ENCODE measurements around the gene POU2F2.
"Not testable (repeated sequence)": the region's sequence is repeated elsewhere in the genome, so short reads cannot be mapped to it uniquely, and the experiment has no call there.

The POU2F2 gene

DNA sequence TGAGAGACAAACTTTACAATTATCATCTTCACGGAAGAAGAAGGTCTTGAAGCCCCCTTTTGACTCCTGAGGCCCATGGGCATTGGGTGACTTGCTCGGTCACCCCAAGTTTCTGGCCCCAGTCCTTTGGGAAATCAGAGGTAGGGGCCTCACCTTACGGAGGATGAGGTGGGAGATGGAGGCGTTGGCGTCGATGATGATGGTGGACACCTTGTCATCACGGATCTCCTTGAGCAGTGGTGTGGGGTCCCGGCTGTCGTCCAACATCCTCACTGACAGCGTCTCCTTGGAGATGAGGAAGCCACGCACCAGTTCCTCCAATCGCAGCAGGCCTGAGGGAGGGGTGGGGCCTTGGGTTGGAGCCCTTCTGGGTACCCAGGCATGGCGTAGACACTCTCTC, 73.0 kb downstream of the POU2F2 start:
- DNase-seq (ENCODE audit: low read depth), result no peak

DNA sequence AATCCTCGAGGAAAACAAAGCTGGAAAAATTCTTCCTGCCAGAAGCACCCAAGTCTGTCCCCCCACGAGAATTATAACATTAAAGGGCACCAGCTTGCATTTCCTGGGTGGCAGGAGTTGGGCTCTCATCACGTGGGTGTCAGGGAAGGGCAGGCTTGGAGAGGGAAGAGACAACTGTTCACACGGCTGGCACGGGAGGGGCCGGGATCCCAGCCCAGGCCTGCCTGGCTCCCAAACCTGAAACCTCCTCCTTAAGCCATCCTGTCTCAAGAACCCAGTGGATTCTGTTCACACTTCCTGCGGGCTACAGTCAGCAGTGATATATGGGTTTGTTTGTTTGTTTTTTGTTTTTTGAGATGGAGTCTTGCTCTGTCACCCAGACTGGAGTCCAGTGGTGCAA, 74.4 kb downstream of the POU2F2 start:
- no peak for DNase-seq (ENCODE audit: low read depth)

DNA sequence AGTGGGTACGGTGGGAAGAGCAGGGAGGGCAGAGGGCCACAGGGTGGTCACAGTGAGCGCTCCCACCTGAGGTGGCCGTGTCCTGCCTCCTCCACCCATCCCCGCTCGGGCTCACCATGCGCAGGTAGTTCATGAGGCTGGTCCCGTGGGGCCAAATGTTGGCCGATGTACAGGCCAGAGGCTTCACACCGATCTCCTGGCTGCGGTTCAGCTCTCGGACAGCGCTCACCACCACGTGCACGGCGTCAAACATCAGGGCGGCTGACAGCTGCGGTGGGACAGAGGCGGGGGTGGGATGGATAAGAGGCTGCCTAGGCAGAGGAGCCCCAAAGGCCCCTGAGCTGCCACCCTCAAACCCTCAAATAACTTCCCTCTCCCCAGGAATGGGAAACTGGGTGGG, 78.0 kb downstream of the POU2F2 start:
- DNase-seq (ENCODE audit: low read depth), result no peak

DNA sequence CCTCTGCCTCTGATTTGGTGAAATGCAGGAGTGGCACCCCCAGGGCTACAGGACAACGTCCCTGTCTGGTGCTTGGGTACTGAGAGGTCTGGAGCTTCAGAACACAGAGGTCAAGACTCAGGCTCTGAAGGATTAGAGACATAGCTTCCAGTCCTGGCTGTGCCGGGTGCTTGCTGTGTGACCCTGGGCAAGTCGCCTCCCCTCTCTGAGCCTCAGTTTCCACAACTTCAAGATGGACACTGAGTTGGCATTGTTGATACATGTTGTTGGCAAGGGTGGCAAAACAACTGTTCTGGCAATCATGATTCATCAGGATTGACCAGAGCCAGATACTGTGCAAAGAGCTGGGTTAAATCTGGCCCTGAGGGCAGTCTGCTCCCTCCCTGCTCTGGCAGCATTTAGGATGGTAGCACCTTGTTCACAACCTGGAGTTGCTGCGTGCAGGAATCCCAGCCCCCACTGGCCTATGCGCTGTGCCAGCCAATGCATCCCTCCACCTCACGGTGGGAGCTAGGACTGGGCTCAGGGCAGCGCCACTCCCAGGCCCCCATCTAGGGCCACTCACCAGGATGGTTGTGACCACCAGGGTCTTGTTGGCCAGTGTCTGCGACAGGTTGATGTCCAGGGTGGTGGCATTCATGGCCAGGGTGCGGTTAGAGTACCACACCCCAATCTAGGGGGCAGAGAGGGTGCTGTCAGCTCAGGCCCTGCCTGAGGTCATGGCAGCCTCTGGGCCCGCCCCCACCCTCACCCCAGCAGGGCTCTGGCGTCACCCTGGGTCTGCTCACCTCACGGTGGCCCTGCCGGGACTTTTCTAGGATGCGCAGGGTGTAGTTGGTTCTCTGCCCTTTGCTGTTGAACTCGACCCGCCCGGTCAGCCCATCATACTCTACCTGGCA, 79.0 kb downstream of the POU2F2 start:
- no peak for DNase-seq (ENCODE audit: low read depth)

DNA sequence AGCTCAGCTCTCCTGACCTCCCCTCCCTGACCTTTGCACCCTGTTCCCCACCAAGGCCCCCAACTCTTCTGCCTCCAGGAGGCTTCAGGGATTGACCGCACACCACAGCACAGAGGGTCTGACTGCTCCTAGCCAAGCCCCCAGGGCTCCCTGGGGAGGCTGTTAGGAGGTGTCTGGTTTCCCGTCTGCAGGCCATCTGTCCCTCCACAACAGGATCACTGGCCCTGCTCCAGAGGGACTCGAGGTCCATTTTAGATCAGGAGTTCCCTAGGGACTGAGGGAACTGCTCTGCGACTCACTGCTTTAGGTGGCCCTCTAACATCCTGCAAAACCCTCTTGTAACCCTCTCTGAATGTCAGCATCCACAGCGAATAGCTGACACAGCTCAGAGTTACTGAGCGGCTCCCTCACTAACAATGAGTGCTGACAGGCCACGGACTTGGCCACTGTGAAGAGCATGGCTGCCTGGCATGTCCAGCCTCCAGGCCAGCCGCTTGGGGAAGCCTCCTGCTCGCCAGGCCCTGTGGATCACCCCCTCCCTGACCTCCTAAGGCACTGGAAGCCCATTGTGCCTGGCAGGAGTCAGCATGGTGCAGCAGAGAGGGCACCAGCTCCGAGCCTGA, 79.9 kb downstream of the POU2F2 start:
- no peak for DNase-seq (ENCODE audit: low read depth)

DNA sequence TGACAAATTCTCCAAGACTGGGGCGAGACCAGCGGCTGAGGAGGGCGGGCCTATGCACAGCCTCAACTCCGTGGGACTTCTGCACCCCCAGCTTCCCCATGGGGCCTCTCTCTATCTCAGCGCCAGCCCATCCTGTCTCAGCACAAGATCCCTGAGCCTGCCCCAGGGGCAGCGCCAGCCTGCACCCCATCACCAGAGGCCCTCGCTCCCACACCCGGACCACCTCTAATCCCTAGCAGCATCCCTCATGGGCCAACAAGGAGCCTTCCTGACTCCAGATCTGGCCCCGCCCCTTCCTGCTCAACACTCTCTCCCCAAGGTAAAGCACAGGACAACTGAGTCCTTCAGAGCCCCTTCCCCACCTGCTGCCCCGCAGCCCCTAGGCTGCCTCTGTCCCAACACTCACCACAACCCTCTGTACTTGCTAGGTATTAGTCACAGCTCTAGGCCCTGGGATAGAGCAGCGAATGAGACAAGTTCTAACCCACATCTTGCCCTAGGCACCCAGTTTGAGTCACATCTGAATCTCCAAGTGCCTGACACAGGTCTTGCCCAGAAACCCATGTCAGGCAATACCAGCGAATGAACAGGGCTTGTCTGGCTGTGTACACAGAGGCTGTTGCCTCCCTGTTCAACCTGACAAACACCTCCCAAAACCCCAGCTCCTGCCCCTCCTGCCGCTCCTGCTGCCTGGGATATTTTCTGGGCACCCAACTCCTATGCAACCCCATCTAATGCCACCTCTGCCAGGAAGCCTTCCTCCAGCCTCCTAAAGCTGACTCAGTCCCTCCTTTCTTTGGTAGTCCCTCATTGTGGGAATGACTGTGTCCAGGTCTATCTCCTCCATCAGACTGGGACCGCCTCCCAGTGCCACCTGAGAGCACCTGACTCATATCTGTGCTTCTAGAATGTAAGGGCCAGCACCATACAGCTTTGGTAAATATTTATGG, 80.8 kb downstream of the POU2F2 start:
- DNase-seq (ENCODE audit: low read depth), result no peak

DNA sequence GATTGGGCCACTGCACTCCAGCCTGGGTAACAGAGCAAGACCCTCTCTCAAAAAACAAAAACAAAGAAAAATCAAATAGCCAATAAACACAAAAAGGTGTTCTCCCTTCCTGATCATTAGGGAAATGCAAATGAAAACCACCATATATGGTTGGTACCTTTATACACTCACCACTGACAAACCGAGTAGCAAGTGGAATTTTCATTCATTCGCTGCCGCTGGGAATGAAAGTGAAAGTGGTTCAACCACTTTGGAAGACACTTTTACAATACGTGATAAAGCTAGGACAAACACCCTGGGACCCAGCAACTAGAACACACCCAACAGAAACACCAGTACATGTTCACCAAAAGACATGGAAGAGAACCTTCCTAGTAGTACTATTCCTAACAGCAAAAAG, 83.3 kb downstream of the POU2F2 start:
- no peak for DNase-seq (ENCODE audit: low read depth)

DNA sequence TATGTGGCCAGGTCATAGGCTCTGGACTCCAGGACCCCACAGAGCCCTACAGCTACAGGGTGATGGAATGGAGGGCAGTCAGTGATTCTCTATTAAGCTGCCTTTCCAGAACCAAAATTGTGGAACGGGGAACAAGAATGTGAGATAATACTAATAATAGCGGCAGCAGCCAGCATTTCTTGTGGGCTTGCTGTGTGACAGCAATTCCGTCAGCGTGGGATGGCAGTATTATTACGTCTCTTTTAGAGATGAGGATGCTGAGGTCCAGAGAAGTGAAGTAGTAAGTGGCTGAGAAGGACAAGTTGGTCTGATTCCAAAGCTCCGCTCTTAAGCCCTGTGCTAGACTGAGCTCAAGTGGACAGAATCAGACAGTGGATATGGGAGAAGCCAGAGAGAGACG, 86.7 kb downstream of the POU2F2 start:
- DNase-seq (ENCODE audit: low read depth), result no peak

DNA sequence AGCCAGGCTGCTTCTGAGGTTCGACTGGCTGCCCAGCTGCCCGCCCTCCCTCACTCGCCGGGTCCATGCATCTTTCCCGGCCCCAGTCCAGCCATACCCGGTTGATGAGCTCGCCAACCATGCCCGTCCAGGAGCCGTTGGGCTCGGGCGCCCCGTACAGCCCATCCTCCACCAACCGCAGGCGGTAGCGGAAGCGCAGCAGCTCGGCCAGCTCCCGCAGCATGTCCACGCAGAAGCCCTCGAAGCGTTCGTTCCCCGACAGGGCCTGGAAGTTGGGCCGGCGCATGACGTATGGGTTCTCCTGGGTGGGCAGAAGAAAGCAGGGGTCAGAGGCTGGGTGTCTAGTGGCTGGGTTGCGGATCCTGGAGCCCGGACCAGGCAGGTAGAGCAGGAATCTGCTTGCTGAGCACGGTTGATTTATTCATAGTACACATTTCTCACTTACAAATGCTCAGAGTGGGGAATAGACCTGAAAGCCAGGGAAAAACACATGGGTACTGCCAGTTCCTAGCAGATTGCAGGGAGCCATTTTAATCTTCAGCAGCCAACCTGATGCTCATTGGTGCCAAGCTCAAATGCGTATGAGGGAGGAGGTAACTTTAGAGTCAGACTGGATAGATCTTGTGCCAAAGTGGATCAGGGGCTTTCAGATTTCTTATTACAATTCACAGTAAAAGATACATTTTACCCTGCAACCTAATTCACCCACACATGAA, 89.6 kb downstream of the POU2F2 start:
- DNase-seq (ENCODE audit: low read depth), result no peak

DNA sequence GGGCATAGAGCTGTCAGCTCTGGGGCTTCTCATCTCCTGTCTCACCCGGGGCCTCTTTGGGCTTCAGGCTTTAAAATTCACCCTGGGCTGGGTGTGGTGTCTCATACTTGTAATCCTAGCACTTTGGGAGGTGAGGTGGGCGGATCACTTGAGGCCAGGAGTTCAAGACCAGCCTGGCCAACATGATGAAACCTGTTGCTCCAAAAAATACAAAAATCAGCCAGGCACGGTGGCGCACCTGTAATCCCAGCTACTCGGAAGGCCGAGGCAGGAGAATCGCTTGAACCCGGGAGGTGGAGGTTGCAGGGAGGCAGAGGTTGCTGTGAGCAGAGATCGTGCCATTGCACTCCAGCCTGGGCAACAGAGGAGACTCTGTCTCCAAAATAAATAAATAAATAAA, 91.8 kb downstream of the POU2F2 start:
- DNase-seq (ENCODE audit: low read depth), result not testable (repeated sequence)

DNA sequence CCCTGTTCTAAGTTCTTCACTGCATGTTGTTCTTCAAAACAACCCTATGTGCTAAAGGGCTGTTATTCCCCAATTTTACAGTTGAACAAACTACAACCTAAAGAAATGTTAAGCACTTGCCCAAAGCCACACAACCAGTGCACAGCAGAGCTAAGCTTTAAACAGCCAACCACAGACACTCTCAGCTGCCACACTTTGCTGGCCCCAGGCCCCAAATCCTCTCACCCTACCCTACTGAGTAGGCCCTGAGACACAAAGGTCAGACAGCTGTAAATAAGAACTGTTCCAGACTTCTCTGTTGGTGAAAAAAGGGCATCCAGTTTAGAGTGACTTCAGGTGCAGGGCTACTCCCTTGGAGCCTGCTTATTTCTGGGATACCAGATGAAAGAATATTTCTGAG, 92.2 kb downstream of the POU2F2 start:
- no peak for DNase-seq (ENCODE audit: low read depth)

DNA sequence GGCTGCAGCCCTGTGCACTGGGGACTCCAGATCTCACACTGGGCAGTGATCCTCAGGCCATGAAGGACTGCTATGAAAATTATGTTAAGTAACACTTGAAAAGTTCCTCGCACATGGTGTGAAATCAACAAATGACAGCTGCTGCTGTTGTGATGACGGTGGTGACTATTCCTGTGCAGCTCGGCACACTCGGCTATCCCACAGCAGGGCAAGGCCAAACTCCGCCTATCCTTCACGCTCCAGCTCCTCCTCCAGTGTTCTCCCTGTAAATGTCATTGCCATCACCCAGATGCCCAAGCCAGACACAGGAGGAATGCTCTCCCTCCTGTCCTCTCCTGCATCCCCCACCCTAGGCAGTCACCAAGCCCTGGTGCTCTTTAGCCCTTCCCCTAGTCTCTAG, 93.6 kb downstream of the POU2F2 start:
- no peak for DNase-seq (ENCODE audit: low read depth)

DNA sequence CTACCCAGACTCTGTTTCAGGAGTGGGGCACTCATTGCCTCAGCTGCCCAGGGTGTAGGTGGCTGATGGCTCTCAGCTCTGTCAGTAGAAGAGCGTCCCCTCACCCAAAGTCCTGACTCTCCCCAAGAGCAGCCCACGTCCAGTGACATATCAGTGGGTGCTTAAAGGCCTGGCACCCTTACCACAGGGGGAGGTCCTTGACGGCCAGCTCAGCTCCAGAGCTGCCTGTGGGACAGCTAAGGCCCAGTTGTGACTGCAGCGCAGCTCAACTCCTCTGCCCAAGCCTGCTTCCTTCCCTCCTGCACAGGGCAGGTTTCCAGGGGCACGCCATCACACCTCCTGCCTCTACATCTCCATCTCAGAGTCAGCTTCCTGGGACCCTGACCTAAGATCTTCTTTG, 94.6 kb downstream of the POU2F2 start:
- no peak for DNase-seq (ENCODE audit: low read depth)

Measured in fibroblast of the conjunctiva (primary cell).